Islet of Langerhans (tissue), 1 donor: Measurements from ENCODE around the gene SSR1.
"Not testable (repeated sequence)": the region's sequence is repeated elsewhere in the genome, so short reads cannot be mapped to it uniquely, and the experiment has no call there.

Source experiments
- FAIRE-seq: peaks from one replicate; lab custom pipeline; 2011; peaks lifted over from hg19 to GRCh38; lab: Jason Lieb, UNC

Gene SSR1

DNA sequence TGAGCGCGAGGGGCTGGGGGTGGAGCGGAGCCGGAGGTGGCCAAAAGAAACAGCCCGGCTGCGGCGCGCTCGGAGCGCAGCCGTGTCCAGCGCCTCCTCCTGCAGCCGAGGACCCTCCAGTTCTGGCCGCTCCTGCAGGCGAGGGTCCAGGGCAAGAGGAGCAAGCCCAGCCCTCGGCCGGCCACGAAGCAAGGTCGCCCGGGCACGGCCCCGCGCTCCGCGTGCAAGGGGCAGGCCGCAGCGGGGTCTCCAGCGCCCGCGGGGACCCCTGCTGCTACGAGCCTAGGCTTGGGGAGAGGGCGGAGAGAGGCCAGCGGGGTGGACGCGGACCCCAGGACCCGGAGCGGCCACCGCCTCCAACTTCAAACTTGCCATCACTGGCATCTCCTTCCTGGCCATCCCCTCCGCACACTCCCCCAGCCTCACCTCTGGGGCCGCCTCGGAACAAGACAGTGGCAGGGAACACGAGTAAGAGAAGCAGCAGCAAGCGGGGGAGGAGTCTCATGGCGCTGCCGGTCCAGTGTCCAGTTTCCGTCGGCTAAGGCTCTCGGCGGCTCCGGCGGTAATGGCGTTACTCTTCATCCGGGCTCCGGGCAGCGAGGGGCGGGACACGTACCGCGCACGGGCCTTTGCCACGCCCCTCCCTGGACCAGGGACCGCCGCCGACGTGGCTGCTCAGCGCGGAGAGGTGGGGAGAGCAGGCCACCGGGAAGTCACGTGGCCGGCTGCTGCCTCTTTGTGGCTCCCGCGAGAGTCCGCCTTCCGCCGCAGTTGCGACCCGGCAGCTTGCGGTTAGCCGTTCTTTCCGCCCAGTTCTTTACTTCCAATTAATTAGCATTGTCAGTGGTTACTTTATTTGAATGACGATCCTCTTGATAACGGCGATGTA is at the start of gene SSR1:
Gene SSR1, minus strand, starts transcription at position 584 of the 889 bp plus-strand sequence. Its CDS starts 79 bp downstream, at position 505.
- FAIRE-seq = peak; percentile 36

DNA sequence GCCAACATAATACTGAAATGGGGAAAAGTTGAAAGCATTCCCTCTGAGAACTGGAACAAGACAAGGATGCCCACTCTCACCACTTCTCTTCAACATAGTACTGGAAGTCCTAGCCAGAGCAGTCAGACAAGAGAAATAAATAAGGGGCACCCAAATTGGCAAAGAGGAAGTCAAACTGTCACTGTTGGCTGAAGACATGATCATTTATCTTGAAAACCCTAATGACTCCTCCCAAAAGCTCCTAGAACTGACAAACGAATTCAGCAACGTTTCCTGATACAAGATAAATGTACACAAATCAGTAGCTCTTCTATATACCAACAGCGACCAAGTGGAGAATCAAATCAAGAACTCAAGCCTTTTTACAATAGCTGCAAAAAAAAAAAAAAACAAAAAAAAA is 38.9 kb upstream of the SSR1 start:
- FAIRE-seq = not testable (repeated sequence)

DNA sequence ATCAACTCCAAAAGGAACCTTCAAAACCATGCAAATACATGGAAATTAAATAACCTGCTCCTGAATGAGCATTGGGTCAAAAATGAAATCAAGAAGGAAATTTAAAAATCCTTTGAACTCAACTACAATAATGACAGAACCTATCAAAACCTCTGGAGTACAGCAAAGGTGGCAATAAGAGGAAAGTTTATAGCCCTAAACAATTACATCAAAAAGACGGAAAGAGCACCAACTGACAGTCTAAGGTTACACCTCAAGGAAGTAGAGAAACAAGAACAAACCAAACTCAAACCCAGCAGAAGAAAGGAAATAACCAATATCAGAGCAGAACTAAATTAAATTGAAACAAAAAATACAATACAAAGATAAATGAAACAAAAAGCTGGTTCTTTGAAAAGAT is 37.6 kb upstream of the SSR1 start:
- FAIRE-seq = not testable (repeated sequence)

DNA sequence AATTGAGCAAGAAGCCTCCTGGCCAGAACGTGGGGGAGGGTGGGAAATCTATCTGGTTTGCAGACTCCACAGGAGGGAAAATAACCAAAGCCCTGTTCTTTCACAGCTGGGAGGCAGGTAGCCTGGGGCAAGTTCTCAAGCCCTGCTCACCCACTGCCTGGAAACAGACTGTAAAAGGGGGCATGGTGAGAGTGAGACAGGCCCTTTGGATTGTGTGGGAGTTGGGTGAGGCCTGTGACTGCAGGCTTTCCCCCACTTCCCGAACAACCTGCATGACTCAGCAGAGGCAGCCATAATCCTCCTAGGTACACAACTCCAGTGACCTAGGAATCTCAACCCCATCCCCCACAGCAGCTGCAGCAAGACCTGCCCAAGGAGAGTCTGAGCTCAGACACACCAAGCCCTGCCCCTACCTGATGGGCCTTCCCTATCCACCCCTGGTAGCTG is 34.6 kb upstream of the SSR1 start:
- FAIRE-seq = not testable (repeated sequence)

DNA sequence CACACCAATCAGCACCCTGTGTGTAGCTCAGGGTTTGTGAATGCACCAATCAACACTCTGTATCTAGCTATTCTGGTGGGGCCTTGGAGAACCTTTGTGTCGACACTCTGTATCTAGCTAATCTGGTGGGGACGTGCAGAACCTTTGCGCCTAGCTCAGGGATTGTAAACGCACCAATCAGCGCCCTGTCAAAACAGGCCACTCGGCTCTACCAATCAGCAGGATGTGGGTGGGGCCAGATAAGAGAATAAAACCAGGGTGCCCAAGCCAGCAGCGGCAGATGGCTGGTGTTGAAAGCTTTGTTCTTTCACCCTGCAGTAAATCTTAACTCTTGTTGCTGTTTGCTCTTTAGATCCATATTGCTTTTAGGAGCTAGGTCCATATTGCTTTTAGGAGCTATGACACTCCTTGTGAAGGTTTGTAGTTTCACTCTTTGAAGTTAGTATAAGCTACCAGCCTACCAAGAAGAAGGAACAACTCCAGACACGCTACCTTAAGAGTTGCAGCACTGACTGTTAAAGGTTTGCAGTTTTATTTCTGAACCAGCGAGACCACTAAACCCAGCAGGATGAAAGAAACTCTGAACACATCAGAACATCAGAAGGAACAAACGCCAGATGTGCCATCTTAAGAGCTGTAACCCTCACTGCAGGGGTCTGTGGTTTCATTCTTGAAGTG is 31.9 kb upstream of the SSR1 start:
- not testable (repeated sequence) for FAIRE-seq

DNA sequence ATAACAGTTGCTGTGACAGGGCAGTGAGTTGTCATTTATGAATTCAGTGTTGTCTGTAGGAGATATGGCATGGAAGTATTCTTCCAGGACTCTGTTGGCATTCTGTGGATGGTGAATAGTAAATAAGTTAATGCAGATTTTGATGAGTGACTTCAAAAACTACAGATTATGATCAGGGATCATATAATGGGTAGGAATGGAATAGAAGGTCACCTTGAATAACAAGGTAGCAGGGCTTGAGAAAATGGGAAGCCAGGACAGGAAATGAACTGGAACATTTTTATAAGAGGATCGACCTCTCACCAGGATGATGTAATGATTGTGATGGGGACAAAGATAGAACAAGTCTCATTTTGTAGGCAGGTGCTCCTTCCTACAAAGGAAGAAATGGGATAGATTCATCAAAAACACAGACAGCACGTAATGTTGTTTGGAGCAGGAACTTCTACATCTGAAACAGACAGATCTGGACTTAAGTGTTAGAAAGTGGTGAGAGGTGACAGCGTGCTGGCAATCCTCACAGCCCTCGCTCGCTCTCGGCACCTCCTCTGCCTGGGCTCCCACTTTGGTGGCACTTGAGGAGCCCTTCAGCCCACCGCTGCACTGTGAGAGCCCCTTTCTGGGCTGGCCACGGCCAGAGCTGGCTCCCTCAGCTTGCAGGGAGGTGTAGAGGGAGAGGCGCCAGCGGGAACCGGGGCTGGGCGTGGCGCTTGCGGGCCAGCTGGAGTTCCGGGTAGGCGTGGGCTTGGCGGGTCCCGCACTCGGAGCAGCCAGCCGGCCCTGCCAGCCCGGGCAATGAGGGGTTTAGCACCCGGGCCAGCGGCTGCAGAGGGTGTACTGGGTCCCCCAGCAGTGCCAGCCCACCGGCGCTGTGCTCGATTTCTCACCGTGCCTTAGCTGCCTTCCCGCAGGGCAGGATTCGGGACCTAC is 30.8 kb upstream of the SSR1 start:
- no peak for FAIRE-seq

DNA sequence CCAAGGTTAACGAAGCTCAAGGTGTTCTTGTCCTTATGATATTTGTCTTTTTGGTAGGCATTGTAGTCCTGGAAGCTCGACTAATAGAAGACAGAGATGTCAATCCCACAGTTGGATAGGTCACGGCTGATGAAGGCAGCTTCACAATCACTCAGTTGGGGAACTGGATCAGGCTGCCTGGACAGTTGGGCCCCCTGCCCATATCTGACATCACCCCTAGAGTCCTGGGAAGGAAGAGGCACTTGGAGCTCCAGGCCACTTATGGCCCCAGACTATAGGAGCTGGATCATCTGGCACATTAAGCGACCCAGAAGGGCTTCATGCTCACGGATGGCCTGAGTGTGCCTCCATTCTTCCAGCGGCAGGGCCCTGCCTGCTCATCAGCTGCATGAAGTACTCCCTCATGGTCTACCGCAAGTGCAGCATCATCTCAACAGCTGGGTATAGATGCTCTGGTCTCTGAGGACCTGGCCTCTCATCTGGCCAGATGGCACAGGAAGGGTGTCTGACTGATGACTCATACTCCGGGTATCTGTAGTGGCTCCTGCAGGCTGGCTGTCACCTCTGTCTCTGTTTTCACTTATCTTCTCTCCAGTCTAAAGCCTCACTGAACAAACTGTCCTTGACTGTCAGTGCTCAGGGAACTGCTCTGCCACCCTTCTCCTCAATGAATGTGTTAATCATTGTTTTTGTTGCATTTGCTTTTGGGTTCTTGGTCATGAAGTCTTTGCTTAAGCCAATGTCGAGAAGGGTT is 29.2 kb upstream of the SSR1 start:
- FAIRE-seq = no peak

DNA sequence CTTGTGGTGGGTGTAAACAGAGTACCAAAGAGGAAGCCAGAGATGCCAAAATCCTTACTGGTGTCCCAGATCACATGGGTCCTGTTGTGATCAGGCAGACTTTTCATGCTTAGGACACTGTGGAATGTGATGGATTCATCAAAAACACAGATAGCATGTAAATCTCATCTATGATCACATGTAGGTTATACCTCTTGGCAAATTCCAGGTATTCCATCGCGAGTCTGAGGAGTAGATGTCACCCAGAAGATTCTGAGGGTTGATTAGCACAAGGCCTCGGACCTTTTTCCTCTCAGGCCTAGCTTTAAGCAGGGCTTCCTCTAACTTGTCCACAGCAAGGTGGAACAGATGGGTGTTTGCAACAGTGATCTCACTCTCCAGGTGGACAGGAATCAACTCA is 28.3 kb upstream of the SSR1 start:
- FAIRE-seq = no peak

DNA sequence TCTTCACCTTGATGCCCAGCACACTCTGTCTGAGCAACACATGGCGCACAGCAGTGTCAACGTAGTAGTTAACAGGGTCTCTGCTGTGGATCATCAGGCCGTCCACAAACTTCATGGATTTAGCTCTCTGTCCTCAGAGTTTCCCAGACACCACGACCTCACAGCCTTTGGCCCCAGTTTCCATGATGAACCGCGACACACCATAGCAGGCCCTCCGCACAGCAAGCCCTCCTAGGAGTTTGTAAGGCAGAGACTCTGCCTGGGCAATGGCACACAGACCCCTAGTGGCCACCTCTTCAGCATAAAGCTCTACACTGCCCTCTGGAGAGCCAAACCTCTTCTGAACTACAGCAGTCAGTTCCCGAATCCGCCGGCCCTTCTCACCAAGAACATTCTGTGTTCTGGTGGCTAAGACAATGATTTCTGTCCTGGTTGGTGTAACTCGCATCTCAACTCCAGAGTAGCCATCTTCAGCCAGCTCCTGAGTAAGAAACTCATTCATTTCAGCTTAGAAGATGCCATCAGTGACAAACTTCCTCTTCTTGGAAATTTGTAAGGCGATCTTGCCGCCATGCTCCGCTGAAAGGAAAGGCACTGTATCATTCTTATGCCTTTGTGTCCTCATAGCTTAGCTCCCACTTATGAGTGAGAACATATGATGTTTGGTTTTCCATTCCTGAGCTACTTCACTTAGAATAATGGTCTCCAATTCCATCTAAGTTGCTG is 26.2 kb upstream of the SSR1 start:
- not testable (repeated sequence) for FAIRE-seq

DNA sequence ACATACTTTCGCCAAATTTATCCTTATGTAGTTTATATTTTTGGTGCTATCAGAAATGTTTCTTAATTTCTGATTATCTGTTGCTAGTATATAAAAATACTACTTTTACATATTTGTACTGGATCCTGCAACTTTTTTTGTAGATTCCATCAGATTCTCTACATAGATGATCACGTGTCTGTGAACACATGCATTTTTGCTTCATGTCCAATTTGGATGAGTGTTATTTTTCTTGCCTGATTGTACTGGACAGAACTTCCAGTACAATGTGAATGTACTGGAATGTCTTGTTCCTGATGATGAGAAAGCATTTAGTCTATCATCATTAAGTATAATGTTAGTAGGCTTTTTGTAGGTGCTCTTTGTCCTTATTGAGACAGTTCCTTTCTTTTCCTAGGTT is 25.0 kb upstream of the SSR1 start:
- no peak for FAIRE-seq

DNA sequence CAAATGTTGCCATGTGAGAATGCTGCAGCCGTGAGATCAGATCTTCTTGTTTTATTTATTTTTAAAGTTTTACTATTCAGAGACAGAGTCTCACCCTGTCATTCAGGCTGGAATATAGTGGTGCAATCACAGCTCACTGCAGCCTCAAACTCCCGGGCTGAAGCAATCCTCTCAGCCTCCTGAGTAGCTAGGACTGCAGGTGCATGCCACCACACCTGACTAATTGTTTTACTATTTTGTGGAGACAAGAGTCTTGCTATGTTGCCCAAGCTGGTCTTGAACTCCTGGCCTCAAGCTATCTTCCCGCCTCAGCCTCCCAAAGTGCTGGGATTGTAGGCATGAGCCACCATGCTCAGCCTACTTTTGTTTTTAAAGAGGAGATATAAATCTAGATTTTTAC is 22.5 kb upstream of the SSR1 start:
- FAIRE-seq = no peak

DNA sequence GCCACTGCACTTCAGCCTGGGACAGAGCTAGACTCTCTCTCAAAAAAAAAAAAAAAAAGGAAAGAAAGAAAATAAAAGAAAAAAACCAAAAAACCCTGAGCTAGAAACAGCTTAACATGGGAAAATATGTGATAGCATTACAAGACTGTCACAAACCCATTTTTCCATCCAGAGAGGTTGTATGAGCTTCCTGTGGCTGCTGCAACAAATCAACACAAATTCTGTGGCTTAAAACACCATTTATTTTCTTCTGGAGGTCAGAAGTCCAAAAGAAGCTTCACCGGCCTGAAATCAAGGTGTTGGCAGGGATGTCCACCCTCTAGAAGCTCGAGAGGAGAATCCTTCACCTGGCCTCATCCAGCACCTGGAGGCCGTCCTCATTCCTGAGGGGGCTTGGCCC is 21.7 kb upstream of the SSR1 start:
- FAIRE-seq = no peak

DNA sequence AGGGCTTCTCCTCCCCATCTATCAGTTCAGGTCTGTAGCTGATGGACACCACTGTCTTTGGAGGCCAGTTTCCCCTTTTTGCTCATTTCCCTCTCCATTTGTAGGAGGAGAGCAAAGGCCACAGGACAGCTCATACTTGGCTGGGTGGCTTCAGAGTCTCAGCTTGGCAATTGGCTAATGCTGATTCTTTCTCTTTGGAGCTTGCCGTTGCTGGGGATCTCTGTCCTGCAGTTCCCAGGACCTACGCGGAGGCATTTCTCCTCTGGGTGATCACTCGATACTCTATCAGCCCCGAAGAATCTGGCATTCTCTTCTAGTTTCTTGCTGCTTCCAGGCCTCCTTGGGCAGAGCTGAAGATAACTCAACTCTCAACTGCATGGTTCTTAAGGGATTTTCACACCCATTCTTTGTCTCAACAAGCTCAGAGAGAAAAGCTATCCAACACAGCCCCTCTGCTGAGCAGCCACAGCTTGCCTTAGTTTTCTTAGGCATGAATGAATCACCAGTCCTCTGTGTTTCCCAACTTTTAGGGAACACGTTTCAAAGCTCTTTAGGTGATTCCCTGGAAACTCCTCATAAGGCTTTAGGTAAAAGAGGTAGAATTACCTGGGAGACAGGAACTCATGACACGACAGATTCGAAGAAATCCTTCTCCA is 19.2 kb upstream of the SSR1 start:
- no peak for FAIRE-seq

DNA sequence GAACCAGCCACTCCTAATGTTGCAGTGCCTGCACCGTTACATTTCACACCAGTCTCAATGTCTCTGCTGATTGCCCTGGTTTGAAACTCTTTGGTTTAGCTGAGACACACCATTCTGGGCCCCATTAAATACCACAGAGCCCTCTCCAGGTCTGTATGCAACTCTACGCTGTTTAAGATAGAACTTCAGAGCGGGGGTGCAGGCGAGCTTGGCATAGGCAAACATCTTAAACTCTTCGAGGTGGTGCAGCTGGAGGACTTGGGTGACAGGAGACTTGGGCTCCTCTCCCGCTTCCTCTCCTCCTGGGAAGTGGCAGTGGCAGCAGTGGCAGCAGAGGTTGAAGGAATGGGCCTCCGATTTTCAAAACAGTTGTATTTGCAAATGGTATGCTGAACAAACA is 18.5 kb upstream of the SSR1 start:
- no peak for FAIRE-seq

DNA sequence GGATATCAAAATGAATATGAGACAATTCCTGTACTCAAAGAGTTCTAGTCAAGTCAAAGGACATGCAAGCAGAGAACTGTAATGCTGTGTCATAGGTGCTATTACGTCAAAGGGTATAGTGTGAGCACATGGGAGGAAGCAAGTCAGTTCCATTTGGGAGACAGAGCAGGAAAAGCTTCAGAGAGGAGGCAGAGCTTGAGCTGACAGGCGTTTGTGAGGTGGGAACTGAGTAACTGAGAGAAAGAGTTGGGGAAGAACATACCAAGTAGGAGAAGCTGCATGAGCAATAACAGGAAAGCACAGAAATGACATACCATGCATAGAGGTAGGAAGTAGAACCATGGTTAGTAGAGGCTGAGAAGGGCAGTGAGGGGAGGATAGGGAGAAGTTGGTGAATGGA is 15.2 kb upstream of the SSR1 start:
- FAIRE-seq = no peak

DNA sequence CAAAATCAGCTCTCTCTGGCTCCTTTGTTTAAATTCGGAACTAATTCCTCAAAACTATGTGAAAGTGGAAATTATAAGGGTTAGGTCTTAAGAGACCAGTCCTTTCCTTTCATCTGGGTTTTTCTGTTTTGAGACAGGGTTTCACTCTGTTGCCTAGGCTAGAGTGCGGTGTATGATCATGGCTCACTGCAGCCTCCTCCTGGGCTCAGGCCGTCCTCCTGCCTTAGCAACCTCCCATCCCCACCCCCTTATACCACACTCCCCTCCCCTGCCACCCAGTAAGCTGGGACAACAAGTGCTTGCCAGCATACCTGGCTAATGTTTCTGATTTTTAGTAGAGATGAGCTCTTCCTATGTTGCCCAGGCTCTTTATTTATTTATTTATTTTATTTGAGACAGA is 12.8 kb upstream of the SSR1 start:
- FAIRE-seq = no peak

DNA sequence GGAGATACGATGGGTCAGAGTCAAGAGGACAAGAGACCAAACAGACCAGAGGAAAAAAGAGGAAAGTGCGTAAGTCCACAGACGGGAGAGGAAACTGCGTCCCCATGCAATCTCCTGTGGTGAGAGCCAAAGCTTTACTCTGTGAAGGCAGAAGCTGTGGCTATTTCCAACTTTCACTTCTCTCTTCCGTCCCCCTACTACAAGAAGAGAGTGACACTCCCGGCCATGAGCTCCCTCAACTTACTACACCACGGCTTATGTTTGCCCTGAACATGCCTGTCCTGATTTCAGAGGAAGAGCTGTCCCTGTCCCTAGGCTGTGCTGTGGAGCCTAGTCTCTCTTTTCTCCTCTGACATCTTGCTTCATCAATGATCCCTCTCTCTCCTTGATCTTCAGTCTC is 11.5 kb upstream of the SSR1 start:
- FAIRE-seq = no peak

DNA sequence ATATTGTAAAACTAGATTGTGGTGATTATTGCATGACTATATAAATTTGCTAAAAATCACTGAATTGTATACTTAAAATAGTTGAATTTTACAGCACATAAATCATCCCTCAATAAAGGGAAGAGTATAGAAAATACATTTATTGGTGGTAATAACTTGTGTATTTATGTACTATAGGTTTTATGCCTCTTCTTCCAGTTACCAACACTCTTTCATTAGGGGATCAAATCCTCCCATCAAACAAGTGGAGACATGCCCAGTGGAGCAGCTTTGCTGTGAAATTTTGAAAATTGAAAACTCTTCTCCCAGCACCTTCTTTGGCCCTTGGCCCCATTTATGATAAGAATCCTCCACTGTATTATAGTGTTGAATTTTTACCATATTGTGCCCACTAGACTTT is 10.1 kb upstream of the SSR1 start:
- no peak for FAIRE-seq

DNA sequence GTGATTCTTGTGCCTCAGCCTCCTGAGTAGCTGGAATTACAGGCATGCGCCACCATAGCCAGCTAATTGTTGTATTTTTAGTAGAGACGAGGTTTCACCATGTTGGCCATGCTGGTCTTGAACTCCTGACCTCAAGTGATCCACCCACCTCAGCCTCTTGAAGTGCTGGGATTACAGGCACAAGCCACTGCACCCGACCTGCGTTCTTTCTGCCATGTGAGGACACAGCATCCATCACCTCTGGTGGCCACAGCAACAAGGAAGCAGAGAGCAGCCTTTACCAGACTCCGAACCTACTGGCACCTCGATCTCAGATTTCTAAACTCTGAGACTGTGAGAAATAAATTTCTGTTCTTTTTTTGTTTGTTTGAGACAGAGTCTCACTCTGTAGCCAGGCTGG is 8.9 kb upstream of the SSR1 start:
- FAIRE-seq = not testable (repeated sequence)

DNA sequence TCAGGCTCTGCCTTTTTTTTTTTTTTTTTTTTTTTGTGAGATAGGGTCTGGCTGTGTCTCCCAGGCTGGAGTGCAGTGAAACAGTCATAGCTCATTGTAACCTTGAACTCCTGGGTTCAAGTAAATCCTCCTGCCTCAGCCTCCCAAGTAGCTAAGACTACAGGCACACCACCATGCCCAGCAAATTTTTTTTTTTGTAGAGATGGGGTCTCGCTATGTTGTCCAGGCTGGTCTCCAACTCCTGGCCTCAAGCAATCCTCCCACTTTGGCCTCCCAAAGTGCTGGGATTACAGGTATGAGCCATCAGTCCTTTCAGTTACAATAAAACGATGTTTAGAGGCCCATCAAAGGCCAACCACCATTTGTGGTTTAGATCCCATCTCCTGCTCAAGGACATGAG is 6.4 kb upstream of the SSR1 start:
- not testable (repeated sequence) for FAIRE-seq

DNA sequence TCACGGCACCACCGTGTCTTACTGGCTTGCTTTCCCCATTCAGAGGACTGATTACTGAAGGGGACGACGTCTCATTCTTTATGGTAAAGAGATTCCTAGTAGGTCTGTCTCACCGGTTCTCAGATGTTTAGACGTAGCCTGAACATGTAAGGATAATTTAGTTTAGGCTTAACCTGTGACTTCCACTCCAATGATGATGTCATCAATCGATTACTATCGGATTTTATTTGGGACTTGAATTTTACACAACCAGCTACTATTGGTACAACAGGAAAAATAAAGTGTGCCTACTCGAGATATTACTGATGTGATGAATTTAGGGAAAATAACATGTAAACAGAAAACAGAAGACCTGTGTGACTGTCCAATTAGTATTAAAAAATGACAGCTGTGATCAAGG is 4.5 kb upstream of the SSR1 start:
- FAIRE-seq = no peak
